IPS DF 4.7 (cell line): ENCODE results near the gene PREX1.
A peak's percentile ranks its signal among the peaks of the same experiment; 100 is the strongest.
"Not testable (repeated sequence)": the region's sequence is repeated elsewhere in the genome, so short reads cannot be mapped to it uniquely, and the experiment has no call there.

Experiments
- DNase-seq: peaks from one replicate; pipeline ENCODE4 v3.0.0-alpha.2; 2013; ENCODE audit warnings: low spot score; ENCODE audit errors: extremely low read depth

Gene PREX1

GRCh38 chr20:48759631-48760245 lies 68.1 kb downstream of the PREX1 start:
- DNase-seq: no peak

DNA sequence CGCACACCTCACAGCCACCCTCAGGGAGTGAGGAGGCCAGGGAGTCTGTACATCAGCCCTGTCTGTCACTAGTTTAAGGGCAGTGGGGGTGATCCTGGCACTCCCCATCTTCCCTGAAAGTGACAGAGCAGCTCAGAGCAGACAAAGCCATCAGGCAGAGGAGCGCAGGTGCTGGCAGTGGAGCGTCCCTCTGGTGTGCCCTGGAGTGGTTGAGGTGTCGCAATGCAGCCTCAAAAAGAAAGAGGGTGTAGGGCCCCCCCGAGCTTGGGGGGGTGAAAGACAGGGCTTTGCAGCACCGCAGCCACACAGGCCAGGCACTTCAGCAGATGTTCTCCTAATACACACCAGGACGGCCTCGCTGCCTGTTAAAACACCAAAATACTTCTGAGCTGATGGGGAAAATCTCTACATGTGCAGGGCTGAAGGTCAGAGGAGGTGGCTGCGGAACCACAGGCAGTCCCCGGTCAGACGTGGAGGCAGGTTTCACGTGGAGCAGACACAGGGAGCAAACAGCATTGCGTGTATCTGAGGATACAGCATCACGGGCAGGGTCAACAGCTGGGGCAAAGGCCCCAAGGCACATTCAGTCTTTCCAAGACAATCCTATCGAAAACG lies 69.5 kb downstream of the PREX1 start:
- DNase-seq: no peak

DNA sequence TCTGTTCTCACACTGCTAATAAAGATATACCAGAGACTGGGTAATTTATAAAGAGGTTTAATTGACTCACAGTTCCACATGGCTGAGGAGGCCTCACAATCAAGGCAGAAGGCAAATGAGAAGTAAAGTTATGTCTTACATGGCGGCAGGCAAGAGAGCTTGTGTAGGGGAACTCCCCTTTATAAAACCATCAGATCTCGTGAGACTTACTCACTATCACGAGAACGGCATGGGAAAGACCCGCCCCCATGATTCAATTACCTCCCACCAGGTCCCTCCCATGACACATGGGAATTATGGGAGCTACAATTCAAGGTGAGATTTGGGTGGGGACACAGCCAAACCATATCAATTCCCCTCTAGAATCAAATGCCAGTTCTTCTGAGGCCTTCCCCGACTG lies 71.0 kb downstream of the PREX1 start:
- DNase-seq: not testable (repeated sequence)

GRCh38 chr20:48754292-48754691 lies 73.5 kb downstream of the PREX1 start:
- no peak for DNase-seq

- DNase-seq: no peak
These were observed 74.8 kb downstream of the PREX1 start for GRCh38 chr20:48752963-48753362.

- no peak for DNase-seq
These were observed 75.9 kb downstream of the PREX1 start for GRCh38 chr20:48751871-48752270.

DNA sequence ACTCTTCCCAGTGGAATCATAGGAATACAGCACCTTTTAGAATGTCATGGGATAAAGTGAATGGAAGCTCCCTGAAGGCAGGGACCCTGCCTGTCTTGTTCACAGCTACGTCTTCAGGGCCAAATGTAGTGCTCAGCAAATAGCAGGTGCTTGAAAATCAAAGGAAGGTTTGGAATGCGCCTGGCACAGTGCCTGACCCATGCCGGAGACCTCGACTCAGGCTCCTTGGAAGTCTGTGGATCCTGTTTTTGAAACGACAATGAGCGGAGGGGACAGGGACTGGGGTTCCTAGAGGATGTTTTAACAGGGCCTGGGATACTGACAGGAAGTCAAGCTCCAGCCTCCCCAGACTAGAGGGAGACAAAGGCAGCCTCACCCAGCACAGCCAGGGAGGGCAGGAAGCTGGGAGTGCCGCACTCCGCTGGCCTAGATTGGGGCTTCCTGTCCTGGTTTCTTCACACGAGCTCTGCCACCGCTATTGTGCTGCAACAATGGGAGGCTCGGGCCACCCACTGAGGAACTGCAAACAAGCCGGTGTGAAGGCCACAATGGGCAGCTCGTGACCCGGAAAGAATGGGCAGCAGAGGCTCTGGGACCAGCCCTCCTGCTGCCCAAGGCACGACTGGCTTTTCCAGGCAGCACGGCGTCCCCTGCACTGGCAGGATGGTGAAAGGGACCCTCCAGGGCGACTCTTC lies 76.7 kb downstream of the PREX1 start:
- DNase-seq: peak; percentile 62

DNA sequence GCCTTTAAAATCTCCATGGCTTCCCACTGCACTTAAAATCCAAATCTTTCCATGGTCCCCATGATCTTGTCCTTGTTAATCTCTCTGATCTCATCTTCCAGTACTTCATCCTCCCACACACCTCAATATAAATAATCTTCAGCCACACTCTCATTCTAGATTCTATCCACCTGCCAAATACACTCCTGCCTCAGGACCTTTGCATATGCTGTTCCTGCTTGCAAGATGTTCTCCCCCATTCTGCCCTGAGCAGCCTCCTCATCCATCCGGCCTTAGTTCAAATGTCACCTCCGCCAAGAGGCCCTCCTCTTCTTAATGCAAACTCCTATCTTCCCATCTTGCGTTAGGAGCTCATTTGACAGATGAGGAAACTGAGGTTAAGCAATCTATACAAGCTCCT lies 77.4 kb downstream of the PREX1 start:
- no peak for DNase-seq

- no peak for DNase-seq
These were observed 78.4 kb downstream of the PREX1 start for GRCh38 chr20:48749437-48749836.

DNA sequence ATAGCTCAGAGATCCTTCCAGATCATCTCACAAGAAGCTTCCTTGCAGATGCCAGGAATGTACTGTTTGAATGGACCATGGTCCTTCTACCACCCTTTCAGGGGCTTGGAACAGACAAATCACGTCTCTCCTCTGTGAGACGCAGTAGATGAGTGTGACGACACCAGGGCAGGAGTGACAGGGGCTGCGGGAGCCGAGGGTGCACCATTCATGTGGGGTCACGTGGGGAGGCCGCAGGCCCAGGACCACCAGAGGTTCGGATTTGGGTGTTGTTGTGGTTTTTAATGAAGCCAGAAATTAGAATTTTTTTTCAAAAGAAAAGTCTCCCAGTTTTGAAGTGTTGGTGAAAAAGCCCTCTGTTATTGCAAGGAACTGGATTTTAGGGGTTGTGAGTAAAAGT lies 79.2 kb downstream of the PREX1 start:
- DNase-seq: no peak

DNA sequence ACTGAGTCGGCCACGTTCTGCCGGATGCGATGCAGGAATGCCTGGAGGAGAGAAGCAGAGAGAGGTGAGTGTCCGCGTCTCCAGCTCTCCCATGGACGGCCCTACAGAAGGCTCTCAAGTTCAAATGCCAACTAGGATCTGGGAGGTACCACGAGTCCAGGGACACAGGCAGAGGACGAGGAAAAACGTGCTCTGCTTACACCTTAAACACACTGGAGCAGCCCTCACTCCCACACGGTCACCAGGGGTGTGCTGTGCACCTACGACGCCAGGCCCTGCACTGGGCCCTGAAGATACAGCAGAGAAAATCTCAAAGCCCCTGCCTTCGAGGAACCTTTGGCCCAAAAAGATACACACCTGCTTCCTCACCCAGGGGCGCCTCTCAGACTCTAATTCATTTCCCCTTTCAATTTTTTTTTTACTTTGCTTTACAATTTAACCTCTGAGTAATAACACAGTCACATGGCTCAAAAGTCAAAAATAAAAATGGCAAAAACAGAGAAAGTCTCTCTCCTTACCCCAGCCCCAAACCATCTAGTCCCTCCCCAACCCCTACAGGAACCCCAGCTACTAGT lies 79.9 kb downstream of the PREX1 start:
- no peak for DNase-seq

DNA sequence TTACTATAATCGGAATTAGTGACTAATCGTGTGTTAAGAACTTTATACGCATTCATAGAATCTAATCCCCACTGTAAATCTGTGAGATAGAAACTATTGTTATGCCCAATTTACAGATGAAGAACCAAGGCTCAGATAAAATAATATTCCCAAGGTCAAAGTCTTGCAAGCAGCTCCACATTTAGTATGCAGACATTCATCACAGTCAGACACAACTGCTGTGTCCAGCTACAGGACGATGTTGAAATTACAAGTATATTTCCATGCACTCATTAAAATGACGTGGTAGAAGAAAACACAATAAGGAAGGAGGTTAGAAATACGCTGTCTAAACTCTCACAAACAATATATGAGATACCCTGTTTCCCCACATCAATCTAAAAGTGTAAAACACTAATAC lies 82.5 kb downstream of the PREX1 start:
- DNase-seq: no peak

DNA sequence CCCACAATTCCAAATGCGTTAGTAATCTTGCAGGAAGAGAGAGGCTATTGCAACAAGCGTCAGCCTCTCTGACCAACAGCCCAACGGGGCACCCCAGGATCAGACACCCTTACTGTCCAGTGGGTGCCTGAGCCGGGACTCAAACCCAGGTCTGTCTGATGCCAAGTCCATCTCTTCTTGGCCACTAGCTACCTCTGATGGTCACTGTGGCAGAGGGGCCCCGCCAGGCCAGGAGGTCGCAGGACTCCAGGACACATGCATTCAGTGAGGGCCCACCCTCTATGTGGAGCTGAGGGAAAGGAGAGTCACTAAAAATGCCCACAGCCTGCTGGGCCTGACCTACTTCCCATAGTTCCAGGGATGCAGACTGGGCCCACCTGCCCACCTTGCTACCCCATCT lies 83.3 kb downstream of the PREX1 start:
- no peak for DNase-seq

- DNase-seq: no peak
These were observed 84.0 kb downstream of the PREX1 start for GRCh38 chr20:48743807-48744206.

- no peak for DNase-seq
These were observed 84.7 kb downstream of the PREX1 start for GRCh38 chr20:48742912-48743680.

DNA sequence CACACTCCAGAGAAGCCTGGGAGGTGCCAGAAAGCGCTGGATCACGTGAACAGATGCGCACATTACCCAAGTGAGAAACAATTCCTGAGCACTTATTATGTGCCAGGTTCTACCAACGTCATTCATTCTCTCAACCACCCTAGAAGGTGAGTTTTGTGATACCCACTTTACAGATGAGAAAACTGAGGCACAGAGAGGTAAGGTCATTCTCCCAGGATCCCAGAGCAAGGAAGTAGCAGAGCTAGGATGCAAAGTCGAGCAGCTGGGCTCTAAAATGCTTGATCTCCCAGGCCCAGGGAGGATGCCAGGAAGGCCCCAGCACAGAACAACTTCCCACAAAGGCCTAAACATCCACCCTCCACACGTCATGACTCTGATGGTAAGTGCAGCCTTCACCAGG lies 85.6 kb downstream of the PREX1 start:
- DNase-seq: no peak

GRCh38 chr20:48741669-48742068 lies 86.1 kb downstream of the PREX1 start:
- no peak for DNase-seq

DNA sequence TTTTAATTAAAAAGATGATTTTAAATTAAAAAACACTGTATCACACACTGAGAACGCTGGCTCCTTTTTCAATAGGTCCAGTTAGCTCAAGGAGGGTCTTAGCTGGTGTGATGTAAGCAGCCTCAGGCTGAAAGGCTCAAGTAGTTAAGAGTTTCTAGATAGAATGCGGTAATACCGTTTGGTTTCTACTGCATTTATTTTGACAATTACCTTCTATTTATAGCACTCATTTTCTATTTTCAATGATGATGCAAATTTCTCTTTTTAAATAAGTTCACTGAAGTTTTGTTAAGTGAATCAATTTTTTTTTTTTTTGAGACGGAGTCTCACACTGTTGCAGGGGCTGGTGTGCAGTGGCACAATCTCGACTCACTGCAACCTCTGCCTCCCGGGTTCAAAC lies 87.1 kb downstream of the PREX1 start:
- no peak for DNase-seq

GRCh38 chr20:48740292-48740649 lies 87.5 kb downstream of the PREX1 start:
- DNase-seq: no peak

- DNase-seq: no peak
These were observed 88.2 kb downstream of the PREX1 start for GRCh38 chr20:48739395-48740291.
